ENCODE data around the gene PEX3.
"Not testable (repeated sequence)": the region's sequence is repeated elsewhere in the genome, so short reads cannot be mapped to it uniquely, and the experiment has no call there.

PEX3 gene

DNA sequence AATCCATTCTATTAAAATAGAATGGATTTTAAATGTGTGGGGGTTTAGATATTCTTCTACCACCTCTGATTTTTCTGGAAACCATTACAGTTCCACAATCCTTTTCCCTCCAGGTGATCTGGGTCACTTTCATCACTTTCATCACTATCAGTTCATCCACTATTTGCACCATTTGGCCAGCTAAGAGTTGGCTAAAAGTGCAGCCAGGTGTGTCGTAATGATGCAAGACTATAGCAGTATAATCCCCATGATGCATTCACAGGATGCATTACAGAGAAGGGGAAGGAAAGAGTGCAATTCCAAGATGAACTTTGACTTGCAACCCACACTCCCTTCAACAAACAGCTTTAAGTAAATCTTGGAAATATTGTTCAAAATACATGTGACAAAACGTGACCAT, 56.0 kb downstream of the PEX3 start:
- no peak for DNase-seq (ENCODE audit: low read depth in 2 of 2)

DNA sequence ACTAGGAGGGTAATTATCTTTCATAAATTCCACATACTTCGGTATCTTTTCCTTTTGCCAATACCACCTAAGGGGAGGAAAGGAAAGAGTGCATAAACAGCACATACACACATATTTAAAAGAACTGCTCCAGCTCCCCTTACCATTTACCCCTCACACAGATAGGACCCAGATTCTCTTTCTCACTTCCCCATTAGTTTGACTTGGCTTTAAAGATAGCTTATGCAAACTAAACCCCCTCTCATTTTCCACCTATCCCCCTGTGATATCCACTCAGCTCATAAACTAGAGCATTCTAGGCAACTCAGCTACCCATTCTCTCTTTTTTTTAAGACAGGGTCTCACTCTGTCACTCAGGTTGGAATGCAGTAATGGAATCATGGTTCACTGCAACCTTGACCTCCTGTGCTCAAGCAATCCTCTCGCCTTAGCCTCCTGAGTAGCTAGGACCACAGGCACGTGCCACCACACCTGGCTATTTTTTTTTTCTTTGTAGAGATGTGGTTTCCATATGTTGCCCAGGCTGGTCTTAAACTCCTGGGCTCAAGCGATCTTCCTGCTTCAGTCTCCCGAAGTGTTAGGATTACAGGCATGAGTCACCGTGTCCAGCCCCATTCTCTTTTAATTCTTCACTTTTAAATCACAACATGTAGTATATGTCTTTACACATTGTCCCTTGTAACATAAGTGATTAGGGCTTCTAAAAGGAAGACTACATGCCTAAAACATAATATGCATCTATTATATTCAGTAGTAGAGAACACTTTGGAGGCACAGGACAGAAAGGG, 56.9 kb downstream of the PEX3 start:
- no peak for DNase-seq (ENCODE audit: low read depth in 2 of 2)

DNA sequence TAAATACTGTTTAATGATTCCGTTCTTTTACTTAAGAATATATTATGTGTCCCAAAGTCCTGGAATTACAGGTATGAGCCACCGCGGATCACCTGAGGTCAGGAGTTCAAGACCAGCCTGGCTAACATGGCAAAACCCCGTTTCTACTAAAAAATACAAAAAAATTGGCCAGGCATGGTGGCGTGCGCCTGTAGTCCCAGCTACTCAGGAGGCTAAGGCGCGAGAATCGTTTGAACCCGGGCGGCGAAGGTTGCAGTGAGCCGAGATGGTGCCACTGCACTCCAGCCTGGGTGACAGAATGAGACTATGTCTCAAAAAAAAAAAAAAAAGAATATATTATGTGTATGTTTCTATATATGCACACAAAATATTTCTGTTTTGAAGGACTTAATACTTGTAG, 59.7 kb downstream of the PEX3 start:
- not testable (repeated sequence) for DNase-seq (ENCODE audit: low read depth in 2 of 2)

DNA sequence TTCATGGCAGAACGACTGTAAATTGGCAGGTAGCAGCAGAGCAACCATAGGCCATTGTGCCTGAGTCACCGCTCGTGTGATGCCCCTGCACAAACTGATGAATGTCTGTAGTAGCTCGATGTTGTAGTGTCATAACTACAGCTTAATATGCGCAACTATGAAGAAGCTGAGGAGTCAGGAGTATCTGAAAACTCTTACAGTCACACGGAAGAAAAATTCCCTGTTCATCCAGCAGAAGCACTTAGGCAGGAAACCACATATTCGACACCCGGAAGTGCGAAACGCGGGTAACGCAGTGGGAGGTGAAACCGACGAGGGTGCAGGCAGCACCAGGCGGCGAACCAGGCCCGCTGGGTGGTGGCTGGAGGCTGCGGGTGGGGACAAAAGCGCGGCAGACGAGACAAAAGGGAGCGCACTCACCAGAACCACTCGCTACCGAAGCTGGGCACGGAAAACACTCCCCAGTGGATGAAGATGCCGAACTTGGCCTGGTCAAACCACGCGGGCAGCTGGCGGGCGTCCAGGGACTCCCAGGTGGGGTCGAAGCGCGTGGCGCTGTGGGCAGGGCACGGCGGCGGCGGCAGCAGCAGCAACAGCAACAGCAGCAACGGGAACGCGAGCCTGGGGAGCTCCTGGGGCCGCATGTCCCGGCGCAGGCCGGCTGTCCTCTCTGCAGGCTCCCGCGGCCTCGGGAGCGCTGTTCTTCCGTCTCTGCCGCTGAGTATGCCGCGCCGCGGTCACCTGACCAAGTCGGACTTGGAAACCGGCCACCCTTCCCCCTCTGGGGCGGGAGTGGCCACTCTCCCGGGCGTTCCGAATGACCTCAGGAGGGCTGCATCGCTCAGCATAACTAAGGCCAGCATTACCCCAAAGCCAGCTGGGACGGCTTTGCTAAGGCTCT, 60.6 kb downstream of the PEX3 start, which contains the start of gene FUCA2:
FUCA2 (minus strand) TSS at position 730 of the 901 bp plus-strand sequence; CDS start at position 644, 86 bp downstream.
- DNase-seq (ENCODE audit: low read depth in 2 of 2) = peak; percentile 56 to 57

DNA sequence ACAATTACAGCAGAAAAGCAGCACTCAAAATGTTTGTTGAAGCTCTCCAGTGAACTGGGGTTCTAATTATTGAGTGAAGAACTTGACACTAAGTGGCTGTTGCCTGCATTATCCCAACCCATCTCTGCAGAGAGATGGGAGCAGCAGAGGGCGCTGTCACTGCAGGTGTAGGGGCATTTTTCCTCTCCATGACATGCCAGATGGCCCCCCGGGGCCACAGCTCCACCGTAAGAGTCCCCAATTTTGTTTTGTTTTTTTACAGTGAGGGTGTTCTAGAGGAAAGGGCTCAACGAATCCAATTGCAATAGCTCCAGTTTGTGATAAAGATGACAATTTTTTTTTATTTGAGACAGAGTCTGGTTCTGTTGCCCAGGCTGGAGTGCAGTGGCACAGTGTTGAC, 62.8 kb downstream of the PEX3 start:
- peak in 1 of 2 donors; percentile 12 for DNase-seq (ENCODE audit: low read depth in 2 of 2)

DNA sequence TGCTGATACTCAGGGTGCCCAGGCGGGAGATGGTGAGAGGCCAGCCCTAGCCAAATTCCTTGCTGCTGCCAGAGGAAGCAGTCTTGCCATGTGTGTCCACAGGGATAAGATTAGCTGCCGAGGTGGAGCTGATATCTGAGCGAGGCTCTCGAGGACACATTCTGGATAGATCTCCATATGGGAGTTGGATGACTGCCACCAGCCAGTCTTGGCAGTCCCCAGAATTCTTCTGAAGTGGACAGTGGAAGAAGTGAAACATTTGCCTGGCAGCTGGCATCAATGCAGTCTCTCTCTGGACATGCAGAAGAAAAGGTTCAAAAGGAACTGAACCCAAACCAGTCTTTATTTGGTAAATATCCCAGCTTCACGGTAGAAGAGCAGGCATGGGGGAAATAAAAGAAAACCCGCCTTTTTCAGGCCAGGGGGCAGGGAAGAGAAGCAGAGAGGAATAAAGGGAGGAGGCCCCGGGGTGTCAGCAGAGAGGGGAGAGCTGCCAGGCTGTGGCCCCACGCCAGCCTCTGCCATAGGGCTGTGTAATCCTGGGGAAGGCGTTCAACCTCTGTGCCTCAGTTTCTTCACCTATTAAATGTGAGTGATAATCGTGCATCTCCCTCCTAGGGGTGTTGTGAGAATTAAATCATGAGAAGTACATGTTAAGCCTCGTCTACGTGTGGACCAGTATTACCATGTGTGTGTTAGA, 64.6 kb downstream of the PEX3 start:
- no peak for DNase-seq (ENCODE audit: low read depth in 2 of 2)

DNA sequence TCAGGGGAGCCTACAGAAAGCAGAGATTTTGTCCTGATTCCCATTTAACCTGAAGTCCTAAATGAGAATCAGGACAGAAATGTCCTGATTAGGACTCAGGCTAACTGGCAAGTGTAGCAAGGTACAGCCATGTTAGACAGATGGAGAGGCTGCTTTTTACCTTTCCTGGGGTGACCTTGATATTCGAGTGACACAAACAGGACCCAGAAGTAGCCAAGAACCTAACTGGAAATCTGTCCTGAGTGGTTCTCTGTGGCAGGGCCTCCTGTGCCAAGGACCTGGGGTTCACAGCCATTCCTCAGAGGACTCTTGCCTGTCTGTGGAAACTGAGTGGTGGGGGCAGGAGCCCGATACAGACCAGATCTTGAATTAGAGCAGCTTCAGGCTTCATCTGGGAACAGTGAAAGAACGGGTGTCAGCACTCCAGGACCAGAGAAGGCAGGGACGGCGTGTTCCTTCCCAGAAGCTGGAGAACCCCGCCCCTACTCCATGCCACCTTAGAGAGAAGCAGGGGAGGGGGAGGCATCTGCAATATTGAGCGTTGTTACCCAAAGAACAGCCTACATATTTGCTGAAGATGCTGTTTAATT, 65.3 kb downstream of the PEX3 start:
- DNase-seq (ENCODE audit: low read depth in 2 of 2) = no peak

DNA sequence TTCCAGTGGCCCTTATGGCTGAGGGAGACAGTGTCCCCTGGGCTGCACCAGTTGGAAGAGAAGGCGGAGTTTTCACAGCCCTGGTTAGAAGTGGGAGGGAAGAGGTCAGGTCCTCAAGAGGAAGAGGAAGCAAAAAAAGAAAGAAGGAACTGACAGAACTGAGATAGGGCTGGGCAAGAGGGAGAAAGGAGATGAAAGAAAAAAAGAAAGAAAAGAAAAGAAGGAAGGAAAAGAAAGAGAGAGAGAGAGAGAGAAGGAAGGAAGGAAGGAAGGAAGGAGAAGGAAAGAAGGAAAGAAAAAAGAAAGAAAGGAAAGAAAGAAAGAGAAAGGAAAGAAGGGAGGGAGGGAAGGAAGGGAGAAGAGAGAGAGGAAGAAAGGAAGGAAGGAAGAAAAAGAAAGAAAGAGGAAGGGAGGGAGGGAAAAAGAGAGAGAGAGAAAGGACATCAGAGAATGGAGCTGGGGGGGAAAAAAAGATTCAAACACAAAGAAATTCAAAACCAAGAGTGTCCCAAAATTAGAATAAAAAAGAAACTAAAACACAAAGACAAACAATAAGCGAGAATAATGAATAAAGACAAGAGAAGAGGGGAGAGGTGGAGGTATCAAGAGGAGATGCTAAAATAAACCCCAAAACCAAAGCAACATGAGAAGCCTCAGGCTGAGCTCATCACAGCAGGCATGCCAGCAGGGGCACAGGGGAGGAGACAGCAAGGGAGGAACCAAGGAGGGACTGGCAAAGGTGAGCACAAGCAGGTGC, 66.3 kb downstream of the PEX3 start:
- DNase-seq (ENCODE audit: low read depth in 2 of 2) = no peak

DNA sequence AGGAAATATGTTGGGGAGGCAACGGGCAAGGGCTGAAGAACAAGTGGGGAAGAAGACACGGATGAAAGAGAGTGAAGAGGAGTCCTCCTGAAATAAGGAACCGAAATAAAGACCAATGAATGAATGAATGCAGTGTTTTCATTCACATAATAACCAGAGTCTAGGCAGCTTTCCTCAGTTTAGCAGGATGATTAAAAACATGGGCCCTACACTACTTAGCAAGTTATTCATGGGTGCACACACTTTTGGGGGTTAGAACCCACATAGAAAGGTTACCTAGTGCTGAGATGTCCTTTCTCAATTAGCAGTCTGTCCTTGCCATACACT, 66.8 kb downstream of the PEX3 start:
- no peak for DNase-seq (ENCODE audit: low read depth in 2 of 2)

DNA sequence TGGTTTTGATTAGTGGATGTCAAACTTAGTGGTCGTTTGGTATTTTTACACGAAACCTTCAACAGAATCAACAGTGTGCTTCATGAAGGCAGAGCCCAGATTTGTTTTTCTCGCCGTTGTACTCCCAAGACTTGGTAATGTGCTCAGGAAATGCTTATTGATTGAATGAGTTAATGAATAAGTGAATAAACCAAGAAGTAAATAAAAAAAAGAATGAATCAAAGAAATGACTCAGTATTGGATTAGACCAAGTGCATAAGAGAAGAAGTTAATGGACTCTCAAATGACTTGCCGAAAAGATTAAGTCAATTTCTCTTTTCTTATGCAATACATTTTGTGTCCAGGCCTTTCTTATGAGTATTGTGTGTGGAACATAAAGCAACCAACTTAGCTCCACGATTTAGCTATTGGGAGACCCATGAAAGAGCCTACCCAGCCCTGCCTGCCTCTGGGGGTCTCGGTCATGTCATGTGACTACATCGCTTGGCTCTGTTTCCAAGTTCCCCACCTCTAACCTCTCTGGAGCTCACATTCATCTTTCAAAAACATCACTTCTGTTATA, 71.5 kb downstream of the PEX3 start:
- DNase-seq (ENCODE audit: low read depth in 2 of 2) = no peak

DNA sequence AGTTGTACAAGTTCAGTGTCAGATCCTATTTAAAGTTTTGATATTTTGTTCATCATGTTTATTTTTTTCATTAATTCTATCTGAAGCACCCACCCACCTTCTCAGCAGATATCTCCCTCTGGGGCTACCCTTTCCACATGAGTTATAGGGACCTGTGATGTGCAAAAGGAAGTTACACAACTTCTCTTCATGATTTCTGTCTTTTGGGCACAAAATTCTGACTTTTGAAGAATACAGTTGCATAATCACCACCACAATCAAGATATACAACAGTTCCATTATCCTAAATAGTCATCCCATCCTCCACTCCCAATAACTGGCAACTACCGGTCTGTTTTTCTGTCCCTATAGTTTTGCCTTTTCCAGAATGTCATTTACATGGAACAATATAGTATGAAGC, 74.8 kb downstream of the PEX3 start:
- DNase-seq (ENCODE audit: low read depth in 2 of 2) = no peak

DNA sequence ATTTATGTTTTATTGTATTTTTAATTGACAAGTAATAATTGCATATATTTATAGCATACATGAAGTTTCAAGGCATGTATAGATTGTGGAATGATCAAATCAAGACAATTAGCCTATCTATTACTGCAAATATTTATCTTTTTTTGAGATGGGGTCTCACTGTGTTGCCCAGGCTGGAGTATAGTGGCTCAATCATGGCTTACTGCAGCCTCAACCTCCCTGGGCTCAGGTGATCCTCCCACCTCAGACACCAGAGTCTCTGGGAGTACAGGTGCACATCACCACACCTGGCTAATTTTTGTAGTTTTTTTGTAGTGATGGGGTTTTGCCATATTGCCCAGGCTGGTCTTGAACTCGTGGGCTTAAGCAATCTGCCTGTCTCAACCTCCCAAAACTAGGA, 77.1 kb downstream of the PEX3 start:
- DNase-seq (ENCODE audit: low read depth in 2 of 2) = no peak

DNA sequence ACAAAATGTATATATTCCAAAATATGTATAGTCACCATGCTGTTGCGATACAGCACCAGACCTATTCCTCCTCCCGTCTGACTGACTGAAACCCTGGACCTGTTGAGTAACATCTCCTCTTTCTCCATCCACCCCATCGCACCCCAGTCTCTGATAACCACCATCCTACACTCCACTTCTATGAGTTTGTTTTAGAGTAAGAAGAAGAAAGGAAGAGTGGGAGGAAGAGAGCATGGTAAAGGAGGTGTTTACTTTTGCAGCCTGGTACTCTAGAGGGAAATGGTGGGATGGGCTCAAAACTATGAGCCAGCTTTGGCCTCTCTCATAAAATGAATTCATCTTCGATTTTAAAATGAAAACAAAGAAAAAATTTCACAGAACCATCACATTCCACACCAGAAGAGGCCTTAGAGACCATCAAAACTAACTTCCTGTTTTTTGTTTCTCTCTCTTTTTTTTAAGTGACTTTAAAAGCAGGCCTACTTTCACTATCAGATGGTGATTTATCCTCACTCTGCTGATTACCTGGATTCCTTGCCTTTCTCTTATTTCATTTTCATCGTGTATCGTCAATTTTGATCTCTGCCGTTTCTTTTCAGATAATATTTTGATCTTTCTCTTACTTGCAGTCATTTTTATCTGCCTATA, 77.7 kb downstream of the PEX3 start:
- no peak for DNase-seq (ENCODE audit: low read depth in 2 of 2)

DNA sequence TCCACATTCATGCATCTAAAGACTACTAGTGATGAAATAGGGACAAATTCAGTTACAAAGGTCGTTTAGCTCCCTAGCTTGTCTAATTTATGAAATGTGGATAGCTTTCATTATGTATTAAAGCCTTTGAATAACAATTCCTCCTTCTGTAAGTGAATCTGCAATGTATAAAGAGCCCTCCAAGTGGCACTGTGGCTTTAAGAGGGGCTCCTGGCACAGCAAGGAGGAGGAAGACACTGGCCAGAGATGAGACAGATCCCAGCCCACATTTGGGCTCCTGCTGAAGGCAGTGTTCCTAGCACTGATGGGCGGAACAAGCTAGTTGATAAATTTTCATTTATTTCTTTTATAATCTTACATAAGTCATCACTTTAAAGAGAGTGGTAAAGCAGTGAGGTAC, 78.5 kb downstream of the PEX3 start:
- no peak for DNase-seq (ENCODE audit: low read depth in 2 of 2)

DNA sequence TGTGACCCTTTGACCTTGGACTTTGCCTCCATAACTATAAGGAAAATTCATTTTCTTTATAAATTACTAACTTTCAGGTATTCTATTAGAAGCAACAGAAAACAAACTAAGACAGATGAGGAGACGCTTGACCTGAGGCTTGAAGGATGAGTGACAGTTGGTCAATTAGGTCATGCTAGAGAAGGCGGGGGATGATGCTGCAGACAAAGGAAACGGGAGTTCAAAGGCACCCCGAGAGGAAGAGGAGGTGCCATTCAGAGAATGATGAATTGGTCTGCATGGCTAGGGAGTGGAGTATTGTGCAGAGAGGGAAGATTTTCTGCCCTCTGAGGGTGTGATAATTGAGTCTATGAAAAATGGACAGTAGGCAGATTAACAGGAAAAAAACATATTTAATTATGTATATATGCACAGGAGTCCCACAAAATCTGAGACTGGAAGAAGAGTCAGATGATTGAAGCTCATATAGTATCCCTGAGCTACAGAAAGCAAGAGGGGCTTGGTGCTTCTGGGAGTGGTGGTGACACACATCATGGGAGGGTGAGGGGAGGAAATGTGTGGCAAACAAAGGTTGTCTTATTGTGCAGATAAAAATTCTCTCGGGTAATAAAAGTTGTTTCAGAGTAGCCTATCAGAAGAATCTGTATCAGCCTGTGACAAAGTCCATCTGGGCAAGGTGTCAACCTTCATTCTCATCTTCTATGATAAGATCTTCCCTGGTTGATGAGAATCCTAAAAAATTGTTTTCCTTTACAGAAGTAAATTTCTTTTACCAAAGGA, 81.3 kb downstream of the PEX3 start:
- DNase-seq (ENCODE audit: low read depth in 2 of 2) = no peak

DNA sequence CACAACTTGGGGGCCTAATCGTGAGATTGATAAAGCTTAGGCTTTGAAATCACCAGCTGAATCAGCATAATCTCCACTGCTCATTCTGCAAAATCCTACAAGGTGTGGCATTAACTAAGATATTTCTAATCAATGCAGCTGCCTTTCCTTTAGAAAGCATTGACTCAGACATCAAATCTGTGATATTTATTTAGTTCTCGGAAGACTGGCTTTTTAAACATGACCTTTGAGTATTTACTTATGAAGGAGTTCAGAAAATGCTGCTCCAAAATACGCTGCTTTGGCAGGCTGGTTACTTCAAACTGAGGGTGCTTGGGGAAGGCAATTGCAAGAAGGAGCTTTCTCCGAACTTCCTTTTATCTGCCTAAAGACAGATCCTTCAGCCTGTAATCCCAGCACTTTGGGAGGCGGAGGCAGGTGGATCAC, 84.6 kb downstream of the PEX3 start:
- DNase-seq (ENCODE audit: low read depth in 2 of 2) = no peak

DNA sequence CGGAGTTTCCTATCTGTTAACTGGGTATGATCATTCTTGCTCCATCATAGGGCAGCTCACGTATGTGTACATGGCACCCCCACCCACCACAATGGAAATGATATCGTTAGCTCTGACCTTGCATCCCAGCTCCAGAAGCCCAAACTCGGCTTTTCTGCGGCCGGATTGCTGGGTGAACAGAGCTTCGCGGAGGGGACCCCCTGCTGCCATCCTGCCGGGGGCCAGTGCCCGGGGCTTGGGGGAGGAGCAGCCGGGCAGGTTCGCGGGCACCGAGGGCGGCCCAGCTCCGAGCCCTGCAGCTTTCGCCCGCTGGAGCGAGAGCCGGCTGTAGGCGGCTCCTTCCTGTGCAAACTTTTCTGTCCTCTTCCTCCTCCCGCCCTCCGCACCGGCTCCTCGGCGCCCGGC, 85.9 kb downstream of the PEX3 start:
- peak in 1 of 2 donors; percentile 36 for DNase-seq (ENCODE audit: low read depth in 2 of 2)

DNA sequence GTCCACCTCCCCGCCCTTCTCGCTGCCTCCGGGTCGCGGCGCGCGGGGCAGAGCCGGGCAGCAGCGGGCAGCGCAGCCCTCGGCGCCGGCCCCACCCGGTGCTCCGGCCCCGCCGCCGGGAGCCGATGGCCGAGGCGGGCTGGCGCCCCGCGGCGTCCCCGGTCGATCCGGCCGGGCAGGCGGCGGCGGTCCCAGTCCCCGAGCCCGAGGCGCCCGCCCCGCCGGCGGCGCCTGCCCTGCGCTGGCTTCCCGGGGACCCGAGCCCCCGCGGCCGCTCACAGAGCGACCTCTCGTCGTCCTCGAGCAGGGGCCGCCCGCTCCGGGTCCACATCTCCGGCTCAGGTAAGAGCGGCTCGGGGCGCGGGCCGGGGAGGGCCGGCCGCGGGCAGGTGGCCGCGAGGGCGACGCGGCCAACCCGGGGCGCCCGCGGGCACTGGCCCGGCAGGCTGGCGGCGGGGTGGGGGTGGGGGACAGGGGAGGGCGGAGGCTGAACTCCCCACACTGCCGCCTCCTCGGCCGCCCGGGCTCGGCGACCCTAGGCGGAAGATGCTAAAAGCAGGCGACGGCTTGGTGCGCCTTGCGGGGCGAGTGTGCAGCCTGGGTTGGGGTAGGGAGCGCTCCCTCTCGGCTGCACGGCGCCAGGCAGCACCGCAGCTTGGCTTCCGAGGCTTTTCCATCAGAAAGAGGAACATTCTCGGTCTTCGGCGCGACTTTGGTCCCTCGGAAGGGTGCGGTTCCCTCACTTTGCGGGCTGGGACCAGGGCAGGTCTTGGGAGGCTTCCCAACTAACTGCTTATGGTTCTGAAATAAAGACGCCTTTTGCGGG, 86.5 kb downstream of the PEX3 start:
- peak; percentile 34 to 43 for DNase-seq (ENCODE audit: low read depth in 2 of 2)

DNA sequence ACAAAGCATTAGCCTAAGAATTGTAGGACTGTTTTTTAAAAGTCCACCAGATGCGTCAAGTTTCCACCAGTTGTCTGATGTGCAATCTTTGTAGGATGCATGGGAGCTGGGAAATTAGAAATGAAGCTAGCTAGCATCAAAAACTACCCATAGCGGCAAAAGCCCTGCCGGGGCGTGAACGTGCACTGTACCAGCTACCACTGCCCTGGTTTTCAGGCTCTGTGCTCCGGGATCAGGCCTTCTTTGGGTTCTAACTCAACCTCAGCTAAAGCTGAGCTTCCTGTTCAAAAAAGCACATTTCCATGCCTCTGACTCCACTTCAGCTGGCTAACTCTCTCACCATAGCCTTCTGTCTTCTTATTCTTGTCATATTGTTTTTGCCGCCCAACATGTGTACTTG, 87.8 kb downstream of the PEX3 start:
- DNase-seq (ENCODE audit: low read depth in 2 of 2) = no peak

Data from stimulated activated CD8-positive, alpha-beta memory T cell treated with anti-CD3 and anti-CD28 coated beads, Interleukin-15, amount 100 ng/mL, for 48 hours (primary cell).